GM12878 (cell line): ENCODE data around the gene SUSD1.

Experiments used
- CREB1 ChIP-seq: IDR thresholded peaks from 2 replicates; pipeline ENCODE4 v1.6.1; 2012; ENCODE audit warnings: low read depth, mild to moderate bottlenecking, inconsistent platforms
- EZH2 ChIP-seq: IDR thresholded peaks from 2 replicates; pipeline ENCODE4 v1.6.1; 2012; ENCODE audit warnings: low read depth, mild to moderate bottlenecking, control low read depth, inconsistent platforms, low read length, borderline replicate concordance; ENCODE audit not compliant: control insufficient read depth
- POLR2AphosphoS5 ChIP-seq: IDR thresholded peaks from 2 replicates; pipeline ENCODE4 v1.6.1; 2011; ENCODE audit warnings: mild to moderate bottlenecking, low read length, inconsistent platforms
- SP1 ChIP-seq: IDR thresholded peaks from one replicate; pipeline ENCODE4 v1.6.1; 2011; ENCODE audit warnings: low read depth, low read length
- TF ChIP-seq, protein P1 (sequence below), 3 experiments: IDR thresholded peaks in 2 of 3; conservative IDR thresholded peaks in 1 of 3; 2 replicates each; pipeline ENCODE4 v1.5.1; 2011; ENCODE audit warnings: low read depth in 3 of 3, low read length in 3 of 3, mild to moderate bottlenecking in 3 of 3, control low read depth in 2 of 3, moderate library complexity in 2 of 3, inconsistent platforms in 1 of 3, mixed read lengths in 1 of 3; ENCODE audit not compliant: control insufficient read depth in 2 of 3, insufficient read depth in 1 of 3; ENCODE audit errors: extremely low read depth in 1 of 3
- TF ChIP-seq, protein P2 (sequence below): IDR thresholded peaks from 2 replicates; pipeline ENCODE4 v1.6.1; 2012; ENCODE audit warnings: low read depth, low read length, improper control_type of control experiment
- TF ChIP-seq, protein P3 (sequence below): IDR thresholded peaks from 2 replicates; pipeline ENCODE4 v1.6.1; 2012; ENCODE audit warnings: mild to moderate bottlenecking, low read depth, low read length

- TF ChIP-seq, protein P1, sequence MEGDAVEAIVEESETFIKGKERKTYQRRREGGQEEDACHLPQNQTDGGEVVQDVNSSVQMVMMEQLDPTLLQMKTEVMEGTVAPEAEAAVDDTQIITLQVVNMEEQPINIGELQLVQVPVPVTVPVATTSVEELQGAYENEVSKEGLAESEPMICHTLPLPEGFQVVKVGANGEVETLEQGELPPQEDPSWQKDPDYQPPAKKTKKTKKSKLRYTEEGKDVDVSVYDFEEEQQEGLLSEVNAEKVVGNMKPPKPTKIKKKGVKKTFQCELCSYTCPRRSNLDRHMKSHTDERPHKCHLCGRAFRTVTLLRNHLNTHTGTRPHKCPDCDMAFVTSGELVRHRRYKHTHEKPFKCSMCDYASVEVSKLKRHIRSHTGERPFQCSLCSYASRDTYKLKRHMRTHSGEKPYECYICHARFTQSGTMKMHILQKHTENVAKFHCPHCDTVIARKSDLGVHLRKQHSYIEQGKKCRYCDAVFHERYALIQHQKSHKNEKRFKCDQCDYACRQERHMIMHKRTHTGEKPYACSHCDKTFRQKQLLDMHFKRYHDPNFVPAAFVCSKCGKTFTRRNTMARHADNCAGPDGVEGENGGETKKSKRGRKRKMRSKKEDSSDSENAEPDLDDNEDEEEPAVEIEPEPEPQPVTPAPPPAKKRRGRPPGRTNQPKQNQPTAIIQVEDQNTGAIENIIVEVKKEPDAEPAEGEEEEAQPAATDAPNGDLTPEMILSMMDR (IDR thresholded peaks at IDR 0.05 in 2 of 3, conservative IDR thresholded peaks at IDR 0.05 in 1 of 3; ENCODE audit: control insufficient read depth in 2 of 3, extremely low read depth in 1 of 3, insufficient read depth in 1 of 3, low read depth in 3 of 3, low read length in 3 of 3), result no peak
- no peak for TF ChIP-seq POLR2AphosphoS5
- TF ChIP-seq SP1, result no peak
- TF ChIP-seq, protein P2, sequence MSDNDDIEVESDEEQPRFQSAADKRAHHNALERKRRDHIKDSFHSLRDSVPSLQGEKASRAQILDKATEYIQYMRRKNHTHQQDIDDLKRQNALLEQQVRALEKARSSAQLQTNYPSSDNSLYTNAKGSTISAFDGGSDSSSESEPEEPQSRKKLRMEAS, result no peak
- TF ChIP-seq CREB1, result no peak
- TF ChIP-seq EZH2, result no peak
- TF ChIP-seq, protein P3, sequence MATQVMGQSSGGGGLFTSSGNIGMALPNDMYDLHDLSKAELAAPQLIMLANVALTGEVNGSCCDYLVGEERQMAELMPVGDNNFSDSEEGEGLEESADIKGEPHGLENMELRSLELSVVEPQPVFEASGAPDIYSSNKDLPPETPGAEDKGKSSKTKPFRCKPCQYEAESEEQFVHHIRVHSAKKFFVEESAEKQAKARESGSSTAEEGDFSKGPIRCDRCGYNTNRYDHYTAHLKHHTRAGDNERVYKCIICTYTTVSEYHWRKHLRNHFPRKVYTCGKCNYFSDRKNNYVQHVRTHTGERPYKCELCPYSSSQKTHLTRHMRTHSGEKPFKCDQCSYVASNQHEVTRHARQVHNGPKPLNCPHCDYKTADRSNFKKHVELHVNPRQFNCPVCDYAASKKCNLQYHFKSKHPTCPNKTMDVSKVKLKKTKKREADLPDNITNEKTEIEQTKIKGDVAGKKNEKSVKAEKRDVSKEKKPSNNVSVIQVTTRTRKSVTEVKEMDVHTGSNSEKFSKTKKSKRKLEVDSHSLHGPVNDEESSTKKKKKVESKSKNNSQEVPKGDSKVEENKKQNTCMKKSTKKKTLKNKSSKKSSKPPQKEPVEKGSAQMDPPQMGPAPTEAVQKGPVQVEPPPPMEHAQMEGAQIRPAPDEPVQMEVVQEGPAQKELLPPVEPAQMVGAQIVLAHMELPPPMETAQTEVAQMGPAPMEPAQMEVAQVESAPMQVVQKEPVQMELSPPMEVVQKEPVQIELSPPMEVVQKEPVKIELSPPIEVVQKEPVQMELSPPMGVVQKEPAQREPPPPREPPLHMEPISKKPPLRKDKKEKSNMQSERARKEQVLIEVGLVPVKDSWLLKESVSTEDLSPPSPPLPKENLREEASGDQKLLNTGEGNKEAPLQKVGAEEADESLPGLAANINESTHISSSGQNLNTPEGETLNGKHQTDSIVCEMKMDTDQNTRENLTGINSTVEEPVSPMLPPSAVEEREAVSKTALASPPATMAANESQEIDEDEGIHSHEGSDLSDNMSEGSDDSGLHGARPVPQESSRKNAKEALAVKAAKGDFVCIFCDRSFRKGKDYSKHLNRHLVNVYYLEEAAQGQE, result no peak
These were observed 96.7 kb downstream of the SUSD1 start for GRCh38 chr9:112078432-112078831.
